Measurements from ENCODE around the gene PDS5A. TPM values are rescaled to one million over a fixed set of nuclear protein-coding genes. Genes with fewer than 3 reads are reported as not detected.

Gene PDS5A
- total RNA-seq, 1 donor from 2014 or later: 66.0 TPM

DNA sequence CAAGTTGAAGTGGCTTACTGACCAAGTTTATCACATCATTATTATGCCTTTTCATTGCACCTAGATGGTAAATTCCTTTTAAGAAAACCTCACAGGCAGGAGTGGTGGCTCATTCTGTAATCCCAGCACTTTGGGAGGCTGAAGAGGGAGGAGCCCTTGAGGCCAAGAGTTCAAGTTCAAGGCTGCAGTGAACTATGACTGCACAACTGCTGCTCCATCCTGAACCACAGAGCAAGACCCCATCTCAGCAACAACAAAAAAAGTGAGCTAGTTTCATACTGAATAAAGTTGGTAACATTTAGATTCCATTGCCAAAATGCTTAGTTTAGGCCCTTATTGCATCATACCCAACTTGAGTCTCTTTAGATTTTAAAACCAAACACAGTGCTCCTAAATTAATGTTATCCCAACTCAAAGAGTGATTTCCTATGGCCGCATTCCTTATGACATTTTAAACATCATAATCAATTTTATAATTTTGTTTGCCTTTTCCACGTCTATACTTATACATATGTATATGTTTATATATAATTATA is 36.0 kb downstream of the PDS5A start:
- no peaks in the 10 kb centered on the region for H3K36me3 Mint-ChIP-seq (ENCODE audit: unreplicated experiment)
- TF ChIP-seq, protein P1, sequence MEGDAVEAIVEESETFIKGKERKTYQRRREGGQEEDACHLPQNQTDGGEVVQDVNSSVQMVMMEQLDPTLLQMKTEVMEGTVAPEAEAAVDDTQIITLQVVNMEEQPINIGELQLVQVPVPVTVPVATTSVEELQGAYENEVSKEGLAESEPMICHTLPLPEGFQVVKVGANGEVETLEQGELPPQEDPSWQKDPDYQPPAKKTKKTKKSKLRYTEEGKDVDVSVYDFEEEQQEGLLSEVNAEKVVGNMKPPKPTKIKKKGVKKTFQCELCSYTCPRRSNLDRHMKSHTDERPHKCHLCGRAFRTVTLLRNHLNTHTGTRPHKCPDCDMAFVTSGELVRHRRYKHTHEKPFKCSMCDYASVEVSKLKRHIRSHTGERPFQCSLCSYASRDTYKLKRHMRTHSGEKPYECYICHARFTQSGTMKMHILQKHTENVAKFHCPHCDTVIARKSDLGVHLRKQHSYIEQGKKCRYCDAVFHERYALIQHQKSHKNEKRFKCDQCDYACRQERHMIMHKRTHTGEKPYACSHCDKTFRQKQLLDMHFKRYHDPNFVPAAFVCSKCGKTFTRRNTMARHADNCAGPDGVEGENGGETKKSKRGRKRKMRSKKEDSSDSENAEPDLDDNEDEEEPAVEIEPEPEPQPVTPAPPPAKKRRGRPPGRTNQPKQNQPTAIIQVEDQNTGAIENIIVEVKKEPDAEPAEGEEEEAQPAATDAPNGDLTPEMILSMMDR (IDR thresholded peaks at IDR 0.05; ENCODE audit: partially characterized antibody, unreplicated experiment): no peak
- peaks cover 4% of the 10 kb centered on the region for H3K4me1 Mint-ChIP-seq (ENCODE audit: low read depth, unreplicated experiment)

DNA sequence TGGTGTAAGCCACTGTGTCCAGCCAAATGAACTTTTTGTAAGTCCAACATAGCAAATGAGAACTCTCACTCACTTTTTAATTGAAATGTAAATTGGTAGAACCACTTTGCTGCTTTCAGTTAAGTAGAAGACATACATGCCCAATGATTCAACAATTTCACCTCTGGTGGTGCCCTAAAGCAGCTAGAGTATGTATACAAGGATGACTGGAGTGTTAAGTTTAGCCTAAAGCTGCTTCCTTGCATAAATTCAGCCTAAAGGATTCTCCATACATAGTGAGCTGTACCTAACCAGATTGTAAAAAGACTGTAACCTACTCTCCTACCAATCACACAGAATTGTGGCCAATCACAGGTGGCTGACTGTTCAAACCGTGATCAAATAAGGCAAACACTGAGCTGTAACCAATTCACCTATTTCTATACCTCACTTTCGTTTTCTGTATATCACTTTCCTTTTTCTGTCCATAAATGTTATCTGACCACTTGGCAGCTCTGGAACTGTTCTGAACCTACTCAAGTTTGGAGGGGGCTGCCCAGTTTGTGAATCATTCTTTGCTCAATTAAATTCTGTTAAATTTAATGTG is 39.9 kb downstream of the PDS5A start:
- Mint-ChIP-seq H3K4me1 (ENCODE audit: low read depth, unreplicated experiment) (peaks cover 11% of the 10 kb centered on the region), H3K4me3 (ENCODE audit: unreplicated experiment) (no peak overlapping the region), H3K27me3 (ENCODE audit: unreplicated experiment) (no peaks in the 10 kb centered on the region), H3K36me3 (ENCODE audit: unreplicated experiment) (no peaks in the 10 kb centered on the region), H3K9me3 (ENCODE audit: unreplicated experiment) (no peaks in the 10 kb centered on the region), H3K27ac (ENCODE audit: unreplicated experiment) (no peak overlapping the region)
- TF ChIP-seq, protein P1 (IDR thresholded peaks at IDR 0.05; ENCODE audit: partially characterized antibody, unreplicated experiment): no peak
- DNase-seq: no peak

More for the DNA sequence above, 36.0 kb downstream of the PDS5A start:
- peaks cover 5% of the 10 kb centered on the region for H3K27me3 Mint-ChIP-seq (ENCODE audit: unreplicated experiment)
- no peak for DNase-seq
- H3K9me3 Mint-ChIP-seq (ENCODE audit: unreplicated experiment): no peaks in the 10 kb centered on the region
- no peak overlapping the region for H3K27ac Mint-ChIP-seq (ENCODE audit: unreplicated experiment)
- H3K4me3 Mint-ChIP-seq (ENCODE audit: unreplicated experiment): no peak overlapping the region

DNA sequence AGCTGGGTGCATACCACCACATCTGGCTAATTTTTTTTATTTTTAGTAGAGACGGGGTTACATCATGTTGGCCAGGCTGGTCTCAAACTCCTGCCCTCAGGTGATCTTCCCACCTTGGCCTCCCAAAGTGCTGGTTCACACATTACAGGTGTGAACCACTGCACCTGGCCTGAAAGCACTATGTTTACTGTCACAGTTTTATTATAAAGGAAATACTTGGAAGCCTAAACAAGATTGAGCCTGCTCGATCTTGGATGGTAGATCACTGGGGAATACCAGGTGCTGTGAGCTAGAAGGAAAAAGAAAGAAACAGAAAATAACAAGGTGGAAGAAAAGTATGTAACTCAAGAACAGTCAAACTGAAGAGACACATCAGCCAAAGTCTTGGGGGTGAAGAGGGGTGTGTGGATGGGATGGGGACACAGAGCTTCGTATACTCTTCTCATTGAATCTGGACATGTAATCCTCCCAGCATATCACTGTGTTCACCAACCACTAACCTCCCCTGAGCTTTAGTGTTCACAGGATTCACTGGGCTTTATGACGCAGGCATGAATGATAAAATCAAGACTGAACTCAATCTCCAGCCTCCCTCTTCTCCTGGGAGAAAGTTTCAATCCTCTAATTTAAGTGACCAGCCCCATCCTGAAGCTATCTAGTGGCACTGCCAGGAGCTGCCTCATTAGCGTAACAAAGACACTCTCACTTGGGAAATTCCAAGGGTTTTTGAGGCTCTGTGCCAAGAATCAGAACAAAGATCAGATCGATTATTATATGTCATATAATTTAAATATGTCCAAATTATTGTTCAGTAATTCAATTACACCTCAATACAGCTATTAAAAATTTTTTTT is 40.9 kb downstream of the PDS5A start:
- H3K9me3 Mint-ChIP-seq (ENCODE audit: unreplicated experiment): no peaks in the 10 kb centered on the region
- no peaks in the 10 kb centered on the region for H3K27me3 Mint-ChIP-seq (ENCODE audit: unreplicated experiment)
- no peaks in the 10 kb centered on the region for H3K36me3 Mint-ChIP-seq (ENCODE audit: unreplicated experiment)
- H3K4me3 Mint-ChIP-seq (ENCODE audit: unreplicated experiment): no peak overlapping the region
- H3K4me1 Mint-ChIP-seq (ENCODE audit: low read depth, unreplicated experiment): peaks cover 11% of the 10 kb centered on the region
- H3K27ac Mint-ChIP-seq (ENCODE audit: unreplicated experiment): no peak overlapping the region
- DNase-seq: no peak
- TF ChIP-seq, protein P1 (IDR thresholded peaks at IDR 0.05; ENCODE audit: partially characterized antibody, unreplicated experiment): no peak

DNA sequence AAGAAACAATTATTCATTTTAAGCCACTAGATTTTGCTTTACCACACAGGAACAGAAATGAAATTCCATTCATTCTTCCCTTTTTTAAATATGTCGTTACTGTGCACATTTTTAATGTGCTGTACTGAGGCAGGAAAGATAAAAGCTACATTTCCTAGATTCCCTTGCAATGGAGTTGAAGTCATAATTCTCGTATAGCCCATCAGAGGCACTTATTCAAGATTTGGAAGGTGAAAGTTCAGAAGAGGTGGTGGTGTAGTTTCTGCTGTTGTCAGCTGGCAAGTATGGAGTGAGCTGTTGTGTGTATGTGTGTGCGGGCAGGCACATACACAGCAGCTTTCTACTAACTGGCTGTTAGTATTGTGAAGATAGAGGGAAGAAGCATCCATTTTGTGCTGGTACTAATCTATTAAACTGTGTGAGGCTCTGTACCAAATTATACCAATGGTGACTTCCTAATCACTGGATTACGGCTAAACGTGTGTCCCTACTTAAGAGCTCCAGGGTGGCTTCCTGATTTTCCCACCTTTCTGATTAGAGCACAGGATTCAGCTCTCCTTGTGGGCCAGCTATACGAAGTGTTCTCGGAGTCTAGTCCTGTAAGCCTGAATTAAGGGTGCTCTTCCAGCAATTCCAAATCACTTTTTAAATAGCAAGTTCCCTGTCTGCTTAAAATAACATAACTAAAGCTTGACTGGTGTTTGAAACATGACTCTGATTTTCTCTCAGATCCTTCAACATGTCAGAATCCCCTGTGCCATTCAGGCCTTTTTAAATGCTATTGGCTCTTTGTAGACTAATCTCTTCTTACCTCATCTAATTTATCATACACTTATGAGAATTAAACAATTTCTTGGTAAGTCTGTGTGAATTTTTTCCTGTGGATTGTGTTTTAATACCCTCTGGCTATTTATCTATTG is 43.8 kb downstream of the PDS5A start:
- no peak for DNase-seq
- Mint-ChIP-seq H3K36me3 (ENCODE audit: unreplicated experiment) (no peaks in the 10 kb centered on the region), H3K9me3 (ENCODE audit: unreplicated experiment) (no peaks in the 10 kb centered on the region), H3K27me3 (ENCODE audit: unreplicated experiment) (no peaks in the 10 kb centered on the region), H3K4me3 (ENCODE audit: unreplicated experiment) (no peak overlapping the region), H3K27ac (ENCODE audit: unreplicated experiment) (peak overlapping the region; percentile 71), H3K4me1 (ENCODE audit: low read depth, unreplicated experiment) (peaks cover 13% of the 10 kb centered on the region)
- TF ChIP-seq, protein P1 (IDR thresholded peaks at IDR 0.05; ENCODE audit: partially characterized antibody, unreplicated experiment): no peak
